Suprapubic skin (tissue), 4 donors: ENCODE data around the gene SLC29A3.

ENCODE experiments used
- CTCF ChIP-seq, 2 donors: fragments of 200-600 bp in 1 of 2; fragments of 450-650 bp in 1 of 2; sonication (generic) in 1 of 2; IDR thresholded peaks; one replicate each; pipeline ENCODE4 v1.5.1; 2016 to 2019; ENCODE audit warnings: antibody characterized with exemption in 2 of 2, mild to moderate bottlenecking in 1 of 2, moderate library complexity in 1 of 2
- POLR2A ChIP-seq, 2 donors: fragments of 450-650 bp; IDR thresholded peaks; one replicate each; pipeline ENCODE4 v1.6.1; 2017; ENCODE audit warnings: antibody characterized with exemption in 2 of 2, mild to moderate bottlenecking in 2 of 2, moderate library complexity in 2 of 2
- POLR2AphosphoS5 ChIP-seq, 3 donors: sonication (generic); formaldehyde crosslinking; IDR thresholded peaks; one replicate each; pipeline ENCODE4 v1.6.1; 2017; ENCODE audit warnings: antibody characterized with exemption in 3 of 3

DNA sequence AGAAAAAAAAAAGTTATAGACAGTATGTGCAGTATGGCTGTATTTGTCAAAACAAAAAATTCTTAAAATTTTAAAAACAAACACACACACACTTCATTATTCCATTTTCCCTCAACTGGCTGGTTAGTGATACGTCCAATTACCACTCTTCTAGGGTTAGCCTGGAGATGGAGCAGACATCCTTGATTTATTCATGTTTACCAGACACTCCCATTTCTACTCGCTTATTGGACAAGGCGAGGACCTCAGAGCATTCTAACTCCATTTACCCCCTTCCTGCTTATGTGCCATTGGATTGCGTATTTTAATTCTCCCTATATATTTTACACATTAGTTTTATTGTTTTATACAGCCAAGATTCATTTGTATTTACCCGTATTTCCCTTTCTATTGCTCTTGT lies 69.1 kb downstream of the SLC29A3 start:
- no peak for TF ChIP-seq POLR2A (IDR thresholded peaks at IDR 0.05)
- TF ChIP-seq CTCF (IDR thresholded peaks at IDR 0.05) = no peak
- TF ChIP-seq POLR2AphosphoS5 (IDR thresholded peaks at IDR 0.05) = no peak
